HG03135 (cell line): ENCODE measurements around the gene GLI3.

Experiments
- ATAC-seq: cut with Tn5 transposase; IDR thresholded peaks from one replicate; pipeline ENCODE4 v1.9.1; 2021; ENCODE audit warnings: mild to moderate bottlenecking, moderate library complexity; ENCODE audit not compliant: unreplicated experiment

Gene GLI3

GRCh38 chr7:42049761-42050160 lies 187.2 kb downstream of the GLI3 start:
- no peak for ATAC-seq

GRCh38 chr7:42046483-42046882 lies 190.5 kb downstream of the GLI3 start:
- ATAC-seq = no peak

- ATAC-seq = no peak
These were observed 191.0 kb downstream of the GLI3 start for GRCh38 chr7:42045961-42046360.

DNA sequence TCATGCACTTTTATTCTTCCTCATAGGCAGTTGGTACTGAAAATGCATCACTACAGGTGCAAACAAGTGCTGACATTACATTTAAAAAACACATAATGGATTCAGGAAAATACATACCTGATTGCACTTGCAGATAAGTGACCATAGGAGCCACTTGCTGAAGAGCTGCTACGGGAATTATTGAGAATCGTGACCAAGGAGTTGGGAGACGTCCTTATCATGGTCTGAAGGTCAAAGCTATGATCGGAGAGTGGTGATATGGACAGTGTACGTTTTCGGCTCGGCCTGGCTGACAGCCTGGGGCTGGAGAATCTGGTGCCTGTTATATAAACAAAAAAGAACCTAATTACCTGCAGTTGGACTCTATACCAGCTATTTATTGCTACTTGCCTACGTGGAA lies 197.1 kb downstream of the GLI3 start:
- ATAC-seq = no peak

DNA sequence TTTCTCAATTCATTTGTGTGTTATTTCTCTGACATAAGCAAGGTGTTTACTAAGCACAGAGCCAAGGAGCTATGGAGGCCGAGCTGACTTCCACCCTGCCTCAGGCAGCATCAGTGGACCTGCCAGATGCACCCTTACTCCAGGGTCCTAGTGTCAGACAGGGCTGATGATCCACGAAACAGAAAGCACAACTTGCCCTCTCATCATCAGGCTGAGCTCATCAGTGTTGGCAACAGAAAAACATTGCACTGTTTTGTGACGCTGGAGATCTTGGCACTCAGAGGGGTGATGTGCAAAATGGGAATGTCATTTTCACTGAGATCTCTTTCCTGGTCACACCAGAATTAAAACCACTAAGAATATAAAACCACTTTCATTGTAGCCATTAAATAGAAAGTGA lies 201.8 kb downstream of the GLI3 start:
- no peak for ATAC-seq

DNA sequence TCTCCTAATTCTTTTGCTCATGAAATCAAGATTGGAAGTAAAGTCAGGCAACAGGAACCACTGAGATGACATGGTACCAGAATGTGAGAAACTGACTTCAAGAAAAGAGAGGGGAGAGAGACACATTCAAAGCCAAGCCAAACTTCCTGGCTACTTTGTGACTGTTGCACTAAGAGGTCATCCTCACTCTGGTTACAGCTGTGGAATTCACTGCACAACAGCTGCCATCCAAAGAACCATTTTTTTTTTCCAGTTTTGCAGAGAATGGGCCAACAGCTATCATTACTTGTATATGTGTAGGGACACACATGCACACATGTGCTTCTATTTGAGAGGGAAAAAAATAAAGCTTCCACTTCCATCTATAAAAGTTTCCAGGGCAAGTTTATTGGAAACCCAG lies 203.5 kb downstream of the GLI3 start:
- no peak for ATAC-seq

GRCh38 chr7:42029405-42029804 lies 207.6 kb downstream of the GLI3 start:
- no peak for ATAC-seq

GRCh38 chr7:42027521-42027920 lies 209.5 kb downstream of the GLI3 start:
- no peak for ATAC-seq

DNA sequence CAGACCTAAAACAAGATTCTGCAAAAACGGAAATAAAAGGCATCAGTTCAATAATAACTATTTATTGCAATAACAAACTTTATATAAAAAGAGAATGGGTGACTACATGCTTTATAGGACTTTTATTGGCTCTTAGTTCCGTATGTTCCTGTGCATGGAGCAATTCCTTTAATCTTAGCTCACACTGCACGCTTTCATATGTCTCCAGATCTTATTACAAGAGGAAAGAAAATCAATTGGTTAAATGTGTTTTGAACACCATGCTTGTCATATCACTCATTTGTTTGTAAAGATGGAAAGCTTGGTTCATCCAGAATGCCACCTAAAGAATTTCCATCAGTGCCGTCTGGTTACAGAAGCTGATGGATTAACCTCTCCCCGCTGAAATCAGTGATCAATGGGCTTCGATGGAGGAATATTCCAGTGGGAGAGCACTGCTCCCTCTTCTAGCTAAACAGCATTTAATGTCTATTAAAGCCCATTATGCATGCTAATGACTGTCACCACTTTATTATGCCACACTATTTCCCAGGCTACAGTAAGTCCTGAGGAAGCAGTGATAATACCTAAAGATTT lies 210.3 kb downstream of the GLI3 start:
- ATAC-seq = no peak

DNA sequence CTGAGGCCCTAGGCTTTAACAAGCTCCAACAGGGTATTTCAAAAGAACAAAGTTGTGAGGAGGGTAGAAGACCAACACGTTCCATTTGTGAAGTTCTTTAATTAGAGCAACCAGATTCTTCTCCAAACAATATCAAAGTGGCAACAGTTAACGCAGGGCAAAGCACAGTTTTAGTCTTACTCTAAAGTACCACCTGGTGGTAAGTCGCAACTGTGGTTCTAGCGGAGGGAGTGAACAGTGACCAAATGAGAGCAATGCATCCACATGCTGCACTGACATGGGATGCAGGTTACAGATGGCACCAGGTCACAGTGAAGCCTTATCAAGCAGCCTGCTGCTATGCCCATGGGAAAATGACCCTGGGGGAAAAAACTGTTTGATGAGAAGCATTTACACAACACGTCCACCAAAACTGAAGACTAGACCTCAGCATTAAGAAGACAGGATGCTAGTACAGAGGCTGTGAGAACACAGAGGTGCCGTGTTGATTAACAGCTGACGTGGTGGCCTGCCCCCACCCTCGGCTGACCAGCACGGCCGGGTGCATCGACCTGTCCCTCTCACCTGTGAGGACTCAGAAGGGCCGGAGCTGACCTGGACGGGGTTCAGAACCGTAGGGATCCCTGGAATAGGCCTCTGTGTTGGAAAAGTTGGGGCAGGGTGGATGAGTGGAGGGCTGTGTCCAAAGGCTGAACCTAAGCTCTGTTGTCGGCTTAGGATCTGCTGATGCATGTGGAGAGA lies 211.2 kb downstream of the GLI3 start:
- no peak for ATAC-seq

GRCh38 chr7:42024537-42024936 lies 212.5 kb downstream of the GLI3 start:
- ATAC-seq = no peak

GRCh38 chr7:42023262-42023661 lies 213.7 kb downstream of the GLI3 start:
- no peak for ATAC-seq

- ATAC-seq = no peak
These were observed 214.2 kb downstream of the GLI3 start for GRCh38 chr7:42022791-42023190.

DNA sequence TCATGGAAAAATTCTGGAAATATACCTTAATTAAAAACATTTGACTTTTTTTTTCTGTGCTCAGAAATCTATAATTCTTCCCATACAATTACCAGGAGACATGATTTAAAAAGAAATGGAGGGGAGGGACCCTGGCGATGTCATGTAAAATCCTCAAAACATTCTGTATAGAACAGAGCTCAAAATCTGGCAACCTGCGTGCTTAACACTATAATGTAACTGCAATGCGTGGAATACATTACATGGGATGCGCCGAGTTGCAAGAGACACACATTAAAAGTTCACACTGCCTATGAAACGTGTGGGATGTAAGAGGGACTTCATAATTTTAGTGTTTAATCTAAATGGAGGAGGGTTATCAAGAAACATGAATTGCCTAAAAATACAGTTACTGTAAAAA lies 215.0 kb downstream of the GLI3 start:
- ATAC-seq = no peak

DNA sequence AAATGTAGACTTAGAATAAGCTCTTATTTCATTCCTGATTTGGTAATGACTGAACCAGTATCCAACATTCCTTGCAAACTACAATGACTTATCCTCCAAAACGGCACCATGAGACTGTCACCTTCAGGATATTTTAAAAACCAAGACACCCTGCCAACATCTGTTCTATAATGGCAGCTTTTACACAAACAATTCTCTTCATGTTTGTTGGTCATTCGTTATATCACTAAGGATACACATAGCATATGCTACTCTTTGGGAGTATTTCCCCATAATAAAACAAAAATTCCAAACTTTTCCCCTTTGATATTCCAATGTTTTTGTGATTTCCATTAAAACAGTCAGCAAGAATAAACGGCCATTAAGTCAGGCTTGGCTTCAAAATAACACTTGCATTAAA lies 215.4 kb downstream of the GLI3 start:
- ATAC-seq = no peak

- no peak for ATAC-seq
These were observed 216.9 kb downstream of the GLI3 start for GRCh38 chr7:42020061-42020460.

DNA sequence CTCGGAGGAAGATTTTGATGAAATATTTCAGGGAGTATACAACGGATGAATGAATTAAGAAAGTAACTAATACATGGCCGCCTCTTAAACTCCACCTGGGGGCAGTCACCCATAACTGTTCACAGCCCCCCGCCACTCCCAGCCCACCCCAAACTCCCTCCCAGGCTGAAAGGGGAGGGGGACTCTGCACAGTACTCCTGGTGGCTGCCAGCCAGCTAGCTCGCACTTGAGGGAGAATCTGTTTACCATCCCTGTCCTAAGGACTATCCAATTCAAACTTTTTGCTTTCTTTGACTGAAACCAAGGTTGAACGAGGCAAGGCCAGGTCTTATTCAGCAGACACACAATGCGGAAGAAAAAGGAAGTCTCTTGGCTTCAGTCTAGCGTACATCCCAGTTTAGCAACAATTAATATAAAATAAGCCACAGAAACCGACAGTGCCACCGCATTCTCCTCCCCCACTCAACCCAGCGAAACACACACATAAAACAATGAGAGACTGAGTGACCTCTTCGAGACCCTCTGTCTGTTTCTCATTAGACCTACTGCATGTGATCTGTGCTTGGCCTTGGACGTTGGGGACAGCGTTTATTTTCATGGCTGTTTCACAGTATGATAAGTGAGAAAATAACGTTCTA lies 219.5 kb downstream of the GLI3 start:
- ATAC-seq = no peak

GRCh38 chr7:42016517-42016916 lies 220.5 kb downstream of the GLI3 start:
- ATAC-seq = no peak

DNA sequence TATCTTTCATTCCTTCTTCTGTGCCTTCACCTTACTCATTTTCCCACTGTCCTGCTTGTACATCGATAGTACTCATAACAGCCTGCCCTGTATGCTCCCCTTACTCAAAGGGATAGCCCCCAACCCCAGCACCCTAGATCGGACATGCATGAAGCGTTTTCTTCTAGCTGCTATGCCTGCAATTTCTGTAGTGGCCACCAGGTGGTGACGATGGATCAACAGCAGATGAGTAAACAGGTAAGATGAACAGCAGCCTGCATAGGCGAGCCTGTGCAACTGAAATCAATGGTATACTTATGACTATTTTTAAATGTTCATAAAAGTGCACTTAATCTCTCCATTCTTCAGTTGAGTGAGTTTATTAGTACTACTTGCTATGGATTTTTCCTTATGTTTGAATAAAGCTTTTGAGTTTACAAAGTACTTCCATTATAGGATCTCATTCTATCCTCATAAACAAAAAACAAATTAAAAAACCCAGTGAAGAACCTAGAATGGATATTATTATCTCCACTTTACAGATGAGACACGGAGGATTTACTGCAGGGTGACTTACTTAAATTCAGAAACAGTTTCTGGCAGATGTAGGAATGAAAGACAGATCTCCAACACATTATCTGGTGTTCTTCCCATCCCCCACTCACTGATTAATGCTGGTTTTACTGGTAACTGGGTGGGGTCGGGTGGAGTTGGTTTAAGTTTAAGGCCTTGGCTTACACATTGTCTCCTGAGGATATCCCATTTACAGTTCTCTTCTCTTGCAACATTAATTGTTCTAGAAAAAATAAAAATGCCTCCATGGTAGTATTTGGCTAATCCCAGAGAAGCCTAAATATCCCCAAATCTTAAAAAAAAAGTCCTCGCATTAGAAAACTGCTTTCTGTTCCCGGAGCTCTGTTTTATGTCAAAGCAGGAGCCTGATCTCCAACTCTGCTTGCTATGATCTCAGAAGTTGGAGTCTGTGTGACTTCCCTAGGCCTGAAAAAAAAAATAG lies 222.1 kb downstream of the GLI3 start:
- no peak for ATAC-seq

DNA sequence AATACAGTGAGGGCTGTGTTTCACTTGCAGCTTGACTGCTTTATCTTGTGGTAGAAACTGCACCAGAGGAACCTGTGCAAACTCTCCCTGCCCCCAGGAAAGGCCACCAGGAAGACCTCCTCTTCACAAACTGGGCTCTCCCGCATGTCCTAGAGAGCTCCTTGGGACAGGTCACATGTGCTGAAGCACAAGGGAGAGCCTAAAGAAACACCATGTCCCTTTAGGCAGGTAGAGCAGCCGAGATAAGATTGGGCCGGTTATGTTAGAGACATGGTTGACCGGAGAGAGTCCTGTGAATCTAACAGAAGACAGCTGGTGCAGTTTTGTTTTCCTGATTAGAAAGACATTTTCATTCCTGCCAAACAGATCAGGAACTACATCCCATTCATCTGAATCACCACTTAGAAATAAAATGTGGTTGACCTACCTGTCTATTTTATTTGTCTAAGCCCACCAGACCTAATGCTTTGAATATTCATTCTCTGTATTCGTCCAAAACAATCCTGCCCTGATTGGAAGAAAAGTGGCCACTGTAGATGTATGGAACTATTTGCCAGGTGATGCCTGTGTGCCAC lies 224.1 kb downstream of the GLI3 start:
- no peak for ATAC-seq

DNA sequence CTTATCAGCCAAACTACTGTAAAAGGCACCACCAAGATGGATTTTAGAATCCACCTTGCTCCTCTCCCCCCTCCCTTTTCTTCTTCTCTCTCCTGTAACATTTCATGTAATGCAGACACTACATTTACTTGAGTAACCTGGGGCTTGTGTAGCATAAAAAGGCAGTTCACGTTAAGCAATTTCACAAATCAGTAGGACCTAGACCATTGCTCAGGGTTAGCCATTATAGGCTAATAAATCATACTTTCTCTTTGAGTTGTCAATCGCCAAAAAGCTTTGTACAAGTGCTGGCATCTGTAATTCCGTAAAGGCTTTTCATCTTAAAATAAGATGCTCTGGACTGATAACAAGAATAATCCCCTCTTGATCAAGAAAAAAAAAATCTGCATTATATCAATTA lies 224.7 kb downstream of the GLI3 start:
- ATAC-seq = no peak
